ENCODE measurements around the gene OR6X1. TPM values are rescaled to one million over a fixed set of nuclear protein-coding genes. Genes with fewer than 3 reads are reported as not detected.

Gene OR6X1
- total and polyA plus RNA-seq, 7 donors = not detected

- intact Hi-C loops (cut with DNase I) = no loop called here
- Histone ChIP-seq H3K4me3 (no peak overlapping the region), H3K27ac (no peak overlapping the region), H3K36me3 (no peaks in the 10 kb centered on the region), H3K9me3 (no peaks in the 10 kb centered on the region), H3K27me3 (no peaks in the 10 kb centered on the region), H3K4me1 (peaks cover 0 to 5% (median 2%) of the 10 kb centered on the region in 4 donors)
- no peak for DNase-seq
- TF ChIP-seq POLR2AphosphoS5 (IDR thresholded peaks at IDR 0.05) = no peak
- no peak for TF ChIP-seq EP300 (IDR thresholded peaks at IDR 0.05)
- no peak for TF ChIP-seq POLR2A (IDR thresholded peaks at IDR 0.05)
- TF ChIP-seq CTCF (IDR thresholded peaks at IDR 0.05) = no peak
- 74 to 75% methylated on average over 5 of the region's 5 CpGs for WGBS, 2 donors
These were observed 44.4 kb upstream of the OR6X1 start for GRCh38 chr11:123798513-123799252.

GRCh38 chr11:123798079-123798478 lies 43.8 kb upstream of the OR6X1 start:
- no peak for DNase-seq
- no peak for TF ChIP-seq POLR2AphosphoS5 (IDR thresholded peaks at IDR 0.05)
- TF ChIP-seq CTCF (IDR thresholded peaks at IDR 0.05) = no peak
- no peak for TF ChIP-seq POLR2A (IDR thresholded peaks at IDR 0.05)
- TF ChIP-seq EP300 (IDR thresholded peaks at IDR 0.05) = no peak
- Histone ChIP-seq H3K36me3 (no peaks in the 10 kb centered on the region), H3K9me3 (no peaks in the 10 kb centered on the region), H3K4me3 (no peak overlapping the region), H3K27ac (no peak overlapping the region), H3K4me1 (peaks cover 0 to 5% (median 2%) of the 10 kb centered on the region in 4 donors), H3K27me3 (no peaks in the 10 kb centered on the region)
- intact Hi-C loops (cut with DNase I) = no loop called here
- 69 to 84% methylated on average over 4 of the region's 4 CpGs for WGBS, 2 donors

GRCh38 chr11:123797541-123797940 lies 43.2 kb upstream of the OR6X1 start:
- intact Hi-C loops (cut with DNase I) = no loop called here
- H3K4me1 ChIP-seq = peaks cover 0 to 5% (median 2%) of the 10 kb centered on the region in 4 donors
- no peaks in the 10 kb centered on the region for H3K27me3 ChIP-seq
- H3K4me3 ChIP-seq = no peak overlapping the region
- no peaks in the 10 kb centered on the region for H3K9me3 ChIP-seq
- no peaks in the 10 kb centered on the region for H3K36me3 ChIP-seq
- no peak for DNase-seq
- H3K27ac ChIP-seq = no peak overlapping the region
- no peak for TF ChIP-seq POLR2A (IDR thresholded peaks at IDR 0.05)
- TF ChIP-seq POLR2AphosphoS5 (IDR thresholded peaks at IDR 0.05) = no peak
- TF ChIP-seq EP300 (IDR thresholded peaks at IDR 0.05) = no peak
- TF ChIP-seq CTCF (IDR thresholded peaks at IDR 0.05) = no peak
- 54 to 77% methylated on average over 10 of the region's 10 CpGs for WGBS, 2 donors

GRCh38 chr11:123797114-123797513 lies 42.8 kb upstream of the OR6X1 start:
- peaks cover 0 to 5% (median 2%) of the 10 kb centered on the region in 4 donors for H3K4me1 ChIP-seq
- H3K27ac ChIP-seq = no peak overlapping the region
- WGBS, 2 donors = 14 to 50% methylated on average over 4 of the region's 4 CpGs
- no peak overlapping the region for H3K4me3 ChIP-seq
- no peaks in the 10 kb centered on the region for H3K36me3 ChIP-seq
- no peaks in the 10 kb centered on the region for H3K27me3 ChIP-seq
- intact Hi-C loops (cut with DNase I) = no loop called here
- no peak for DNase-seq
- H3K9me3 ChIP-seq = no peaks in the 10 kb centered on the region
- TF ChIP-seq POLR2A (IDR thresholded peaks at IDR 0.05) (no peak), POLR2AphosphoS5 (IDR thresholded peaks at IDR 0.05) (no peak), EP300 (IDR thresholded peaks at IDR 0.05) (no peak), CTCF (IDR thresholded peaks at IDR 0.05) (no peak)

Measured in sigmoid colon (tissue), 7 donors.